Neural cell (in vitro differentiated cells): ENCODE data around the gene RPS6KA6. TPM values are rescaled to one million over a fixed set of nuclear protein-coding genes. Genes with fewer than 3 reads are reported as not detected.

ENCODE experiments used
- H2AFZ ChIP-seq: fragments of 200-600, 300-800 bp; sonication (generic), shearing (Covaris generic); 2 replicates; pipeline ENCODE4 v1.6.0; 2014; ENCODE audit warnings: low read depth, mild to moderate bottlenecking, antibody characterized with exemption, low read length, moderate library complexity
- H3F3A ChIP-seq: fragments of 200-600 bp; shearing (Covaris generic); 2 replicates; pipeline ENCODE4 v1.6.1; 2016; ENCODE audit warnings: mild to moderate bottlenecking, moderate library complexity, mixed read lengths, antibody characterized with exemption, low read length; ENCODE audit not compliant: insufficient read depth, poor library complexity, severe bottlenecking
- H3K27ac ChIP-seq: fragments of 200-600, 300-800 bp; sonication (generic), shearing (Covaris generic); 2 replicates; pipeline ENCODE4 v1.5.1; 2014; ENCODE audit warnings: mild to moderate bottlenecking, low read length, moderate library complexity
- H3K27me3 ChIP-seq: fragments of 300-800, 200-600 bp; sonication (generic), shearing (Covaris generic); 2 replicates; pipeline ENCODE4 v1.6.0; 2014; ENCODE audit warnings: mild to moderate bottlenecking, low read depth, low read length, moderate library complexity; ENCODE audit not compliant: insufficient read depth
- H3K36me3 ChIP-seq: fragments of 300-800, 200-600 bp; sonication (generic), shearing (Covaris generic); 2 replicates; pipeline ENCODE4 v1.5.1; 2014; ENCODE audit warnings: mild to moderate bottlenecking, antibody characterized with exemption, low read length, moderate library complexity; ENCODE audit not compliant: insufficient read depth
- H3K4me2 ChIP-seq: fragments of 300-800, 200-600 bp; sonication (generic), shearing (Covaris generic); 2 replicates; pipeline ENCODE4 v1.6.0; 2014; ENCODE audit warnings: mild to moderate bottlenecking, low read length
- H3K4me3 ChIP-seq: fragments of 300-800, 200-600 bp; sonication (generic), shearing (Covaris generic); 2 replicates; pipeline ENCODE4 v1.5.1; 2014; ENCODE audit warnings: mild to moderate bottlenecking, low read length, moderate library complexity
- H3K79me2 ChIP-seq: fragments of 200-600 bp; shearing (Covaris generic); replicated peaks from 2 replicates; pipeline ENCODE4 v1.6.0; 2014; ENCODE audit warnings: mild to moderate bottlenecking, low read length, moderate library complexity; ENCODE audit not compliant: insufficient read depth
- H3K9ac ChIP-seq: fragments of 300-800, 200-600 bp; sonication (generic), shearing (Covaris generic); 2 replicates; pipeline ENCODE4 v1.6.1; 2016; ENCODE audit warnings: mild to moderate bottlenecking, low read length, mixed read lengths
- H3K9me2 ChIP-seq: fragments of 200-600 bp; shearing (Covaris generic); 2 replicates; pipeline ENCODE4 v1.6.1; 2016; ENCODE audit warnings: mild to moderate bottlenecking, low read length, mixed read lengths; ENCODE audit not compliant: insufficient read depth
- H3K9me3 ChIP-seq: fragments of 200-600, 300-800 bp; sonication (generic), shearing (Covaris generic); 2 replicates; pipeline ENCODE4 v1.6.1; 2016; ENCODE audit warnings: mild to moderate bottlenecking, mixed run types, low read length, moderate library complexity, mixed read lengths
- H4K20me1 ChIP-seq: fragments of 200-600 bp; shearing (Covaris generic); 2 replicates; pipeline ENCODE4 v1.6.1; 2016; ENCODE audit warnings: mild to moderate bottlenecking, mixed run types; ENCODE audit not compliant: insufficient read depth
- CTCF ChIP-seq: fragments of 450-650 bp; IDR thresholded peaks from 2 replicates; pipeline ENCODE4 v1.5.1; 2014; ENCODE audit warnings: antibody characterized with exemption, mild to moderate bottlenecking, moderate library complexity; ENCODE audit not compliant: poor library complexity, severe bottlenecking
- EP300 ChIP-seq: fragments of 450-650 bp; conservative IDR thresholded peaks from 2 replicates; pipeline ENCODE4 v1.6.1; 2014; ENCODE audit warnings: antibody characterized with exemption, mild to moderate bottlenecking, moderate library complexity; ENCODE audit not compliant: poor library complexity, severe bottlenecking
- EZH2 ChIP-seq: fragments of 200-600, 300-800 bp; shearing (Covaris generic), sonication (generic); IDR thresholded peaks from 2 replicates; pipeline ENCODE4 v1.6.1; 2014; ENCODE audit warnings: antibody characterized with exemption, low read length, borderline replicate concordance, mild to moderate bottlenecking; ENCODE audit not compliant: insufficient read depth, poor library complexity, severe bottlenecking
- MXI1 ChIP-seq: fragments of 450-650 bp; conservative IDR thresholded peaks from 2 replicates; pipeline ENCODE4 v1.6.1; 2014; ENCODE audit warnings: antibody characterized with exemption, mild to moderate bottlenecking; ENCODE audit not compliant: poor library complexity, severe bottlenecking
- POLR2AphosphoS5 ChIP-seq: IDR thresholded peaks from 2 replicates; pipeline ENCODE4 v1.6.1; 2012
- RAD21 ChIP-seq: fragments of 450-650 bp; conservative IDR thresholded peaks from 2 replicates; pipeline ENCODE4 v1.6.1; 2014; ENCODE audit warnings: antibody characterized with exemption, mild to moderate bottlenecking, moderate library complexity
- REST ChIP-seq: IDR thresholded peaks from 2 replicates; pipeline ENCODE4 v1.6.1; 2012; ENCODE audit warnings: borderline replicate concordance
- SMC3 ChIP-seq: fragments of 450-650 bp; conservative IDR thresholded peaks from 2 replicates; pipeline ENCODE4 v1.6.1; 2014; ENCODE audit warnings: antibody characterized with exemption, mild to moderate bottlenecking, moderate library complexity; ENCODE audit not compliant: poor library complexity
- TAF1 ChIP-seq: IDR thresholded peaks from 2 replicates; pipeline ENCODE4 v1.6.1; 2012; ENCODE audit warnings: low read depth
- polyA plus RNA-seq: library from polyadenylated mRNA; depleted of rRNA; stranded (reverse); fragments of >200 nt; gene quantifications from 2 replicates; pipeline ENCODE4 v1.2.3, GENCODE V29; 2014

Gene RPS6KA6
- polyA plus RNA-seq, 1 donor from 2014 or later = 15.3 TPM

DNA sequence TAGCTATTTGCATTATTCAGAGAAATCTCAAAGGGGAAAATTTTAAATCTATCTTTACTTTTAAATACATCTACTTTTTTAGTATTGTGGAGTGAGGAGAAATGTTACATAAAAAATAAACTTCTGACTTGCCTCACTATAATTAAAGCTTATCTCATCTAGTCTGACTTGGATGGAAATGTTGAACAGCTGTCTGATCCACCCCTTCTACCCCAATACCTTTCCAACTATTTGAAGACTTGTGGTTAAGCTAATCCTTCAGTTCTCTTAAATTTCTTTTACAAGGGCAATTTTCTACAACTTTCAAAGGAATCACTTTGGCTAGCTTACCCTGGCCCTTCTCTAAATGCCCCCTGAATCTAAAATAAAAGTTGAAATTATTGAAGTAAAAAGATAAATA, 17.3 kb upstream of the RPS6KA6 start:
- Histone ChIP-seq H3K36me3 (no peaks in the 10 kb centered on the region), H3K4me3 (no peak overlapping the region), H3K9ac (no peak overlapping the region), H2AFZ (no peak overlapping the region), H3K9me2 (no peaks in the 10 kb centered on the region), H3K27me3 (no peaks in the 10 kb centered on the region), H3F3A (no peaks in the 10 kb centered on the region), H3K79me2 (no peaks in the 10 kb centered on the region), H3K27ac (no peak overlapping the region), H4K20me1 (no peaks in the 10 kb centered on the region), H3K9me3 (no peaks in the 10 kb centered on the region), H3K4me2 (no peak overlapping the region)
- TF ChIP-seq EP300 (no peak), MXI1 (no peak), EZH2 (no peak)

- no peak for TF ChIP-seq SMC3
- TF ChIP-seq MXI1 = no peak
- no peak for TF ChIP-seq REST
- no peak for TF ChIP-seq CTCF
- no peak for TF ChIP-seq TAF1
- no peak for TF ChIP-seq RAD21
- TF ChIP-seq POLR2AphosphoS5 = no peak
- TF ChIP-seq EP300 = no peak
- TF ChIP-seq EZH2 = no peak
- H3K9me3 ChIP-seq = no peaks in the 10 kb centered on the region
- no peak overlapping the region for H3K4me2 ChIP-seq
- no peaks in the 10 kb centered on the region for H3K9me2 ChIP-seq
- no peak overlapping the region for H3K4me3 ChIP-seq
- no peak overlapping the region for H3K27ac ChIP-seq
- H2AFZ ChIP-seq = no peak overlapping the region
- no peaks in the 10 kb centered on the region for H3K27me3 ChIP-seq
- no peaks in the 10 kb centered on the region for H3K36me3 ChIP-seq
- H3F3A ChIP-seq = no peaks in the 10 kb centered on the region
- no peak overlapping the region for H3K9ac ChIP-seq
- no peaks in the 10 kb centered on the region for H3K79me2 ChIP-seq
- H4K20me1 ChIP-seq = no peaks in the 10 kb centered on the region
These were observed 11.7 kb upstream of the RPS6KA6 start for GRCh38 chrX:84199688-84200087.
